Measurements from ENCODE around the gene BLOC1S5.
"Not testable (repeated sequence)": the region's sequence is repeated elsewhere in the genome, so short reads cannot be mapped to it uniquely, and the experiment has no call there.

The BLOC1S5 gene

DNA sequence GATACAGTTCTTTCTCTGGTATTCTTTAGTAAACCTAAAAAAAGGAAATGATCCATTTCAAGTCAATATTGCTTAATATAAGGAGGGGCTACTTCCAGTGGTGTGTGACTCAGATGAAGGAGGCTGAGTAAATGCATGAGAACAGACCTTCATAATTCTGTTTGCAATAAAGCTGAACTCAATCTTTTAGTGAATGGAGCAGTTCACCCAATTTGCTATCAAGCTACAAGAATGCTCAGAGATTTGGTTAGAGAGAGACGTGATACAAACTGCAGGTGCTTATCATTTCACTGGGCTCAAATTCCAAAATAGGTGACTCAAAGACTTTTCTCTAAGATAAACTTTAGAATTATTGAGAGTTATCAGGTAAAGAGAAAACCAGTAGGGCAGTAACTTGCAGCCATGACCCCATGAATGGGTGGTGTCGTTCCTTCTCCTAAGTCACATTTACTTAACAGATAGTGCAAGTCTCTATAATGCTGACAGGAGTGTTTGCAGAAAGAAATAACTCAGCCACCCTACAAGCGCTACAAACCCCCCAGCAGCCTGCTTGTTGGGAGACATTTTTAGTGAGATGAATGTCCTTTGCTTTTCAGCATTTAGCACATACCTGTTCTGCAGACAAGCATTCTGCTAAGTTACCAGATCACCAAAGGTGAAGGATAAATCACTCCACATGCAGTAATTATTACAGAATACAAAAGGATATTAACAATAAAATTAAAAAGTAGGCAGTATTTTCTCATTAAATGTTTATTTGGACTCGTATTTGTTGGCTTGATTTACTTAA, 16.4 kb upstream of the BLOC1S5 start:
- DNase-seq, result no peak

DNA sequence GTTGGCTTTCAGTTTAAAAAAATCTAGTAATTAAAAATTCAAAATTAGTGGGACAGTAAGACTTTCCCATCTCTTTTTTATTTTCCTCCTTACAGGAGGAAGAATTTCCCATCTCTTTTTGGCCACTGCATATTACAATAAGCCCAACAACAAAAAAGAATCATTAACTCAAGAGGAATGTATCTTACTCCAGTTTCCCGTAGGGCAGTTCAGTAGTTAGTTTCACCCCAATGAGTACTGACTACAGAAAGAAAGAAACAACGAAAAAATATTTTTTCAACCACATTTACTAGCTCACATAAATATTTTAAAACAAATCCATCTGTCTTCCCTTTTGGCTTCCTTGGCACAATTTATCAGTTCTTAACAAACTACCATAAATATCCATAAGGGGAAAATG, 14.9 kb upstream of the BLOC1S5 start:
- no peak for DNase-seq

DNA sequence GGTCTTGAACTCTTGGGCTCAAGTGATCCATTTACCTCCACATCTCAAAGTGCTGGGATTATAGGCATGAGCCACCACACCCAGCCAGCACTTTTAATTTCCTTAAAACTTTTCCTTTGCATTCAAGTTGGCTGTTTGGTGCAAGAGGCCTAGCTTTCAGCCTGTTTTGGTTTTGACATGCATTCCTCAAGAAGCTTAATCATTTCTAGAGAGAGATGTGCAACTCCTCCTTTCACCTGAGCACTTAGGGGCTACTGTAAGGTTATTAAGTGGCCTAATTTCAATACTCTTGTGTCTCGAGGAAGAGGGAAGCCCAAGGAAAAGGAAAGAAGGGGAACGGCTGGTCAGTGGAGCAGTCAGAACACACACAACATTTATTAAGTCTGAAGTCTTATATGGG, 13.8 kb upstream of the BLOC1S5 start:
- no peak for DNase-seq

DNA sequence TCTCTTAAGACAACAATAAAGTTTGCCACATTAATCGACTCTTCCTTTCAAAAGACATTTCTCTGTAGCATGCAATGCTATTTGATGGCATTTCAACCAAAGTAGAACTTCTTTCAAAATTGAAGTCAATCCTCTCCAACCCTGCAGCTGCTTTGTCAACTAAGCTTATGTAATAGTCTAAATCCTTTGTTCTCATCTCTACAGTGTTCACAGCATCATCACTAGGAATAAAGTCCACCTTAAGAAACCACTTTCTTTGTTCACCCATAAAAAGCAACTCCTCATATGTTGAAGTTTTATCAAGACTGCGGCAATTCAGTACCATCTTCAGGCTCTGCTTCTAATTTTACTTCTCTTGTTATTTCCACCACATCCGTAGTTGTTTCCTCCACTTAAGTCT, 11.5 kb upstream of the BLOC1S5 start:
- no peak for DNase-seq

DNA sequence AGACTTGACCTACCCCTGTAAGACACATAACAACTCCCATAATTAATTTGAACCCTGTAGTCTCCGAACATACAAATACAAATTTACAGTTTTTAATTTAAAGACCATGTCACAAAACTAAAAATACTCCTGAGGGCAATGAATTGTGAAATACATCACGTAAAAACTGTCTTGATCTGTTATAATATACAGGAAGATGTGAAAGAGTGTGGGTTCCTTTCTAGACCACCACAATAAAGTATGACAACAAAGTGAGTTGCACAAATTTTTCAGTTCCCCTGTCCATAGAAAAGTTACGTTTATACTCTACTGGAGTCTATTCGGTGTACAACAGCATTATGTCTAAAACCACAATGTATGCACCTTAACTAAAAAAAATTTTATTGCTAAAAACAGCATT, 11.0 kb upstream of the BLOC1S5 start:
- no peak for DNase-seq

DNA sequence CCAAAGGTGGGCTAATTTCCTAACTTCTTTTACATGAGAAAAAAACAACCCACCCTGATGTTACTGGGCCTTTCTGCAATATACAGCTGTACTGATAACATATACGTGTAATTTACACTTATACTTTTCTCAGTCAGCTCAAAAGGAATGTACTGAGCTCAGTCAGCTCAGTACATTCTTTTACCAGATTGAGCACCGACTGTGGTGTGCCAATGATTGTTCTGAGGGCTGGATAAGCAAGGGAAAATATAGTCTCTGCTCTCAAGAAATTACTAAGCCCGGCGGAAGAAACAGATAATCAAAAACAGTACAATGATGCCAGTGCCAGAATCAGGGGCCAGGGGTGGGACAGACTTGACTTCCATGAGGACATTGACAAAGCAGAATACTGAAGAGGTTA, 10.0 kb upstream of the BLOC1S5 start:
- no peak for DNase-seq

DNA sequence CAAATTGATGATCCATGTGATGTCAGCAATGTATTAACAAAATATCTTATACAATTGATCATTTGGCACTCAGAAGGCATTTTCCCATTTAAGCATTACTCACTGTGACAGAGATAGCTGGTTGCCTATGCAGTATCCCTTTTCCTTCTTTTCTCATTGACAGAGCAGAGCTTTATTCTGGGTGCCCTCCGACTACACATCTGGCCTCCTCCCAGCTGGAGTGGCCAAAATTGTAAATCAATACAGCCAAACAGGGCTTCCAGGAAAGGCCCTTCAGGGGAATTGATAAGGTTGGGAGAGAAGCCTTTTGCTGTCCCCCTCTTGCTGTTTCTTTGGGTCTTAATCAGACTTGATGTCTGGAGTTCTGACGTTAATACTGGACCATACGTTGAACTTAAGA, 9.6 kb upstream of the BLOC1S5 start:
- no peak for DNase-seq

DNA sequence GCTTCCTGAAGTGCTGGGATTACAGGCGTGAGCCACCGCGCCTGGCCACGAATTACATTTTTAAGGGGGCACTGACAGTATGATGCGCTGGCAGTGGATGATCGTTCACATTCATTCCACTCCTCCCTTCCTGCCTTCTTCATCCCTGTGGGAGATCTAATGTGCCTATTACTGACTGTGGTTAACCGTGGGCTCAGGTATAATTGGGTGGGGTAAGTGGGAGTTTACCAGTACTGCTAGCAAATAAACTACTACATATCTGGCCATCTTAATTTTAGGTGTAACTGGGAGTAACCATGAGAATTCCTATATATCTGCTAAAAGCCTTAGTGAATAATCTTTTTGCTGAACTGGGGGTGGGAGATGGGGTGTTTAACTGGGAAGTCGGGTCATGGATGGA, 6.5 kb upstream of the BLOC1S5 start:
- DNase-seq, result no peak

DNA sequence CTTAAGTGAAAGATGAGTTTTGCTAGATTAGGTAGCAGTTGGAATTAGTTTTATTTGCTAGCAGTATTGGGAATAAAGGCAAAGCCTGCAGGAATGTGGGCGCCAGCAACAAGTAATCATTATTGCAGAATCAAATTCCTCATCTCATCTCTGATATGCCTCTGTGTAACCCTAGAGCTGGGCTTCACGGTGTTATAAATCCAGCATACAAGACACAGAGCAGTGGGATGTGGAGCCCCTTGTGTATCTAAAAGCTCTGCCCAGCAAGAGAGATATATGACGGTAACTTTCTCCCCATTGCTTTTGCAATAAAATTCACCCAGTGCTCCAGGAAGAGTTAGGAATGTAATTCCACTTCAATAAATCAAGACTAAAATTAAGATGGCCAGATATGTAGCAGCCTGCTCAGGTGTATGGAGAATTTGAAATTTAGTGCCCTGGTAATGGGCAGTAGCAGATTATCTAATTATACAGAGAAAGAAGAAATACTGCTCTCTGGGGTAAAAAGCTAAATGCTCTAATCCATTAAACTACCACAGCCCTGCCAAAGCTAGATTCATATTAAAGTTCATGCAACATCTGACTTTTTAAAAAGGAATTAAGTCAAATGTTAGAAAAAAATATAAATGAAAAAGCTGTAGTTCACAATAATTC, 5.6 kb upstream of the BLOC1S5 start:
- no peak for DNase-seq

DNA sequence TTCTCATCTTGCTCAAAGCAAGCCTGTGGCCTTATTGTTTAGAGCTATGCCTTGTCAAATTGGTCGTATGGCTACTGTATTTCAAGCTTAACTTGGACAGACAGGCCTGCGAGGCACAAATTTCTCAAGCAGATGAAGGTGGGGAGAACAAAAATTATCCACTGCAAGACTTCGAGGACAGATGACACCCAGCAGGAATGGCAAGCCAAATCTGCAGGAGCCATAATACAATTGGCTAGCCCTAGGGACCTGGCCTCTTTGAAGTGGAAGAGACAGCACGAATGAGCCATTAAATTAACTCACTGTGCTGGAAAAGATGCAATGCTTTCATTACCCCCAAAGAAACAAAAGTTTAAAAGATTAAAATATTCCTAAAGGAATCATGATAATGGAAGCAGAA, 5.0 kb upstream of the BLOC1S5 start:
- no peak for DNase-seq

DNA sequence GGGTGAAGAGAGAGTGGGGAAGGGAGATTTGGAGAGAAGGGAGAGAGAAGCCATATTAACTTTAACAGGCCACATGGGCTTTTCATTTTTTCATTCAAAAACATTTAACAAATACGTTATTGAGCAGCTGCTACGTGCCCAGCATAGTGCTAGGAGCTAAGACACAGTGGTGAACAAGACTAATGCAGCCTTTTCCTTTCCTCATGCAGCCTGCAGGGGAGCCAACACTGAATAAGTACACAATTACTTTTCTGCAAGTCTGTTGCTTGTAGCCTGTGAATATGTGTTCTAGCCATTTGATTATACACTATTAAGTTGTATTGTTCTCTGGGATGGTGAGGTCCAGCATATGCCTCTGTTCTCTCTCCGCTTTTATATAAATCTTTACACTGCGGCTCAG, 1.9 kb upstream of the BLOC1S5 start:
- no peak for DNase-seq

DNA sequence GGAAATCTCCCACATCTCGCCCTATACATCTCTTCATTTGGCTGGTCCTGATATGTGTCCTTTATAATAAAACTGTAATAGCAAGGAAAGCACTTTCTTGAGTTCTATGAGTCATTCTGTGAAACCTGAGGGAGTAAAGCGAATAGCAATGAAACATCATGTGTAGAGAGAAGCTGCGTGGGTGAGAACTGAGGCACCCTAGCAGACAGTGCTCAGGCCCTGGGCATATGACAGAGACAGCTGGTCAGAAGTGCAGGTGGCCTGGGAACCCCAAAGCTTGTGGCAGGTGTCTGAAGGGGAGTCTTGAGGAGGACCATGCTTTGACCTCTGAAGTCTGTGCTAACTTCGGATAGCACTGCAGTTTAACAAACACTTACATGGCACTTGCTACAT, 1.3 kb upstream of the BLOC1S5 start:
- DNase-seq, result peak in 1 of 2 experiments; percentile 3

DNA sequence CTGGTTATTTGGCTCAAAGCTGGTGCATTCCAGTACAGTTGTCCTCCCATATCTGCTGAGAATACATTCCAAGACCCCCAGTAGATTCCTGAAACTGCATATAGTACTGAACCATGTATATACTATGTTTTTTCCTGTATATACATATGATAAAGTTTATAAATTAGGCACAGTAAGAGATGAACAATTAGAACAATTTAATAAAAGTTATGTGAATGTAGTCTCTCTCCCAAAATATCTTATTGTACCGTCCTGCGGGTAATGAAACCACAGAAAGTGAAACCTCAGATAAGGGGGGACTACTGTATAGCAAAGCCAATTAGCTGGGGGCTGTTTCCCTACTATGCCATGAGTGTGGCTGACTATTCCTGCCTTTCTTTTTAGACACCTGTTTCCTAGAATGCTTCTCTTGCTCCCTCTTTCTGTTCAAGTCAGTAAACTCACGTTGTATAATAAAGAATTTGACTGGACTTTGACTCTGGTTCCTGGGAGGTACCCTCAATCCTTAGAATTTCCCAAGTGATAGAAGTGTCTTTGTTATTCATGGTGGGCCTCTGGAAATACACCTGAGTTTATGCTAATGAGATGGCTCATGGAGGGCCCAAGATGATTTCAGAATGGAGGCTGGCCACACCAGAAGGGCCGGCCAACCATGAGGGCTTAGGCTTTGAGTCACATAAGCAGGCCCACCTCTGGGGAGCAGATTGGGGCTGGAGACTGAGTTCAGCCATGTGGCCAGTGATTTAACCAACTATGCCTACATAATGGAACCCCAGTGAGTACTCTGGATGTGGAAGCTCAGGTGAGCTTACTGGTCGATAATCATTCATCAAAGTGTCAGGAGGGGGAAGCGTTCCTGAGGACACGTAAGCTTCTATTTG, 689 bp upstream of the BLOC1S5 start:
- DNase-seq, result no peak

DNA sequence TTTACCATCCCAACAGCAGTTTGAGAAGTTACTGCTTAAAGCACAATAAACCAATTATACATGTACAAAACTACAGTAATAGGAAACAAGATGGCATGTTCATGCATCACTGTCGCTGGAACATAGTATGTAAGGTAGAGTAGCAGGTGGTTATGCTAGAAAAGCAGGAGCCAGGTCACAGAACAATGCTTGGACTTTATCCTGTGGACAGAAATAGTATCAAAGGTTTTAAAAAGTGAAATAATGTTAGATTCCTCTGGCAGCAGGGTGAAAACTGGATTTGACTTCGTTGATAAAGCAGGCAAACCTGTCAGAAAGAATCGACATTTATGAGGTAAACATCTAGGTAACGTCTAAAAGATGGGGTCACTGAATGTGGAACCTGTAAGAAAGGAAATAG, 2.5 kb downstream of the BLOC1S5 start:
- no peak for DNase-seq

DNA sequence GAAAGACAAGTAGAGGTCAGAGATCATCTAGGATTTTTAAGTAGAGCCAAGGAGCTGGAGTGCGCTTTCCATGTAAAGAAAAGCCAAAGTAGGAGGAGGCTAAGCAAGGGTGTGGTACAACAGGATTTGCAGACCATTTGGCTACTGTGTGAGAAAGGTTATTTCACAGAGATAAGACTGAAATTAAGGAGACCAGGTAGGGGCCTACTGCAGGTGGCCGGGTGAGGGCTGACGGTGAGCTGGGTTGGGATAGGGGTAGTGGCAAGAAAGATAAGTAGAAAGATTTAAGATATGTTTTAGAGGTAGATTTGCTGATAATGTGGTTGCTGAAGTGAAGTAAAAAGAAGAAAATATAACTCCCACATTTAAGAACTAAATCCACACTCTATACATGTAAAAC, 3.8 kb downstream of the BLOC1S5 start:
- no peak for DNase-seq

DNA sequence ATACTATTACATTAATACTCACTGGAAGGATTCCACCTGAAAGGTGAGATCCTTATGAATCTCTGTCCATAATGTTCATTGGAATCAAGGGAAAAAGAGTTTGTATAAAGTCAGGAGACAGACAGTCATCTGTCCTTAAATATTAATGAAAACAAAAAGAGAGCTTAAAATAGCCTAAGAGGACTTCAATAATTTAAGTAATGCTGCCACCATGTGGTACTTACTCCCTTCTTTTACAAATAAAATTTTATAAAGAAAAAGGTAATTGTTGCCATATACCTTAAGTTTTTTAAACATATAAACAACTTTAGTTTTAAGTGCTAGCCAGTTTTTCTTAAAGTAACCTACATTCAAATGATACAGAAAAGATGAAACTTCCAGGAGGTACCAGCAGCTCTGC, 5.1 kb downstream of the BLOC1S5 start:
- no peak for DNase-seq

DNA sequence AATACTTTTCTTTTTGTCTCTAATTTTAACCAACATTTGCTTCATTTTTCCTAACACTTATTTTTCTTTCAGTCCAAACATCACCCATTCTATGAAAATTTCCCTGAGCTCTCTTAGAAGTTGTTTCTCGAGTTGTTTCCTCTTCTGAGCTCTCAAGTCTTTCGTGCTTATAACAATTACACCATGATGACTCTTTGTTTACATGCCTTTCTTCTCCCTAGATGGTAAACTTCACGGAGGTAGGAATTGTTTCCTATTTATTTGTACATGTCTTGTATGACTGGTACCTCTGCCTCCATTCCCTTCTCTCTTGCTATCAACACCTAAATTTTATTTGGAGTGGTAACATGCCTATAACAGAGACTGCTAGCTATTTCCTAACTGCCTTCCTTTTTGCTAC, 6.4 kb downstream of the BLOC1S5 start:
- no peak for DNase-seq

DNA sequence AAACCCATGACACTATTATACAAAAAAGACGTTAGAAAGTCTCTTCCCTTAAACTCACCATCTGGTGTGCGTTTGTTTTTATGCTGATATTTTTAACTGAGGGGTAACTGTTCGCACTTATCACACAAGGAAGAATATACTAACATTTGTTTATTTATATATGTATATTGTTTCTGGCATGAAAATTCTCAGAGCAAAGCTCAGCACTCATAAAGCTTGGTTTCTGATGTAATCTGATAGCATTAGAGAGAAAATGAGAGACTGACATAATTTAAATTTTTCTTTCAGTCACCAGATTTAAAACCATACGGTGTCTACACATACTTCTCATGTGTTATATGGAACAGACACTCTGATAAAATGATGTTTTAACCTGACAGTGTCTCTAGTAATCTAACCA, 6.9 kb downstream of the BLOC1S5 start:
- no peak for DNase-seq

DNA sequence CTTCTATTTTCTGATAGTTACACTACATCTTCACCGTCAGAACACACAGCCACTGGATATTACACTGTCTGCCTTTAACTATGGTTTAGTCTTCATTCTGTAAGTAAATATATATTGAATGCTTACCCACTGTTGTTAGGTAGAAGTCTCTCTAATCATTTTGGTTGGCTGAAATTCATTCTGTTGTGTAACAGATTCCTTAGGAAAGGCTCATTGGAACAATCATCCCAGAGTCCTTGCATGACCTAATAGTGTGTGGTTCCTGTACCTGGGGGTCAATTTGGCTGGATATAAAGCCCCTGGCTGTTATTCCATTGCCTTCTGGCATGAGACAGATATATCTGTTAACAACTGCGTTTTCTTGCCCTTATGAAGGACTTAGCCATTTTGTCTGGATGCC, 9.9 kb downstream of the BLOC1S5 start:
- DNase-seq, result no peak

DNA sequence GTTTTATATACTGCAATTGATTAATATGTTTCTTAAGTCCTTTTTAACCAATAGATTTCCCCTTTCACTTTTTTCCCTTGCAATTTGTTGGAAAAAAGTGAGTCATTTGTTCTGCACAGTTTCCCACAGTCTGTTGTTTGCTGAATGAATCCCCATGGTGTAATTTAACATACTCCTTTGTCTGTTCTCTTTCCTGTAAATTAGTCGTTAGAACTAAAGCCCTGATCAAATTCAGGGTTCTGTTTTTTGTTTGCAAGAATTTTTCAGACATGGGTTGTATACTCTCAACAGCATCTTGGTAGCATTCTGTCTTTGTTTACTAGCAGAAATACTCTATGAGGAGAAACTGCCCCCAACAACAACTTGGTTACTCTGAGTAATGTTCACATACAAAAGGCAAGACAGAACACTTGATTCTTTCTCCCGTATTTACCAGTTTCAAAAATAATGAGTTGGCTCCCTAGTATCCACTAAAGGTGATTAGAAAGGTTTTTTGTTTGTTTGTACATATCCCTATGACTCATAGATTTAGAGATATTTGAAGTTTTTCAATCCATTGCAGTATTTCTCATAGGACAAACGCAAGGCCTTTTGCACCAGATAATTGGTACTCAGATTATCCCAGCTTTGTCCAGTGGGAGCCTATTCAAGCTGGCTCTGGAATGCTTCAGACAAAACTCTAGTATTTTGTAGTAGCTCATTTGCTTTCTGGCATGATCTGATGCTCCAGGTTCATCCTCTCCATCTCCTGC, 16.5 kb downstream of the BLOC1S5 start:
- DNase-seq, result no peak

DNA sequence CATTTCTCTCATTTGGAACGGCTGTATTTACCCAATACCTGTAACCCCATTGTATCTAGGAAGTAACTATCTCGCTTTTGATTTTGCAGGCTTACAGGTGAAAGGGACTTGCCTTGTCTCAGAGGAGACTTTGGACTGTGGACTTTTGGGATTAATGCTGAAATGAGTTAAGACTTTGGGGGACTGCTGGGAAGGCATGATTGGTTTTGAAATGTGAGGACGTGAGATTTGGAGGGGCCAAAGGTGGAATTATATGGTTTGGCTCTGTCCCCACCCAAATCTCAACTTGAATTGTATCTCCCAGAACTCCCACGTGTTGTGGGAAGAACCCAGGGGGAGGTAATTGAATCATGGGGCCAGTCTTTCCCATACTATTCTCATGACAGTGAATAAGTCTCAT, 18.4 kb downstream of the BLOC1S5 start:
- DNase-seq, result not testable (repeated sequence)

DNA sequence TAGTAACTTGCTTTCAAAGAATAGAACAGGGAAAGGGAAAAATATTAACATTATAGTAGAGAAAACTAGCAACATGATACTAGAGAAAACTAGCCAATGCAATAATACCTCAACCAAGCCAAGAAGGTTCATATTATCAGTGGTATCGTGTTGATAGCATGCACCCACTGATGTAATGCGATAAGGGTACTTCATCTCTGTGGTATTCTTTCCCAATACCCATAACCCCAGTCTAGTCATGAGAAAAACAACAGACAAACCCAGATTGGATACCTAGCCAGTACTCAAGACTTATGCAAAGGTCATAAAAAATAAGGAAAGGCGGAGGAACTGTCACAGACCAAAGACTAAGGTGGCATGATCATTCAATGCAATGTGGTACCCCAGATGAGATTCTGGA, 21.0 kb downstream of the BLOC1S5 start:
- no peak for DNase-seq

DNA sequence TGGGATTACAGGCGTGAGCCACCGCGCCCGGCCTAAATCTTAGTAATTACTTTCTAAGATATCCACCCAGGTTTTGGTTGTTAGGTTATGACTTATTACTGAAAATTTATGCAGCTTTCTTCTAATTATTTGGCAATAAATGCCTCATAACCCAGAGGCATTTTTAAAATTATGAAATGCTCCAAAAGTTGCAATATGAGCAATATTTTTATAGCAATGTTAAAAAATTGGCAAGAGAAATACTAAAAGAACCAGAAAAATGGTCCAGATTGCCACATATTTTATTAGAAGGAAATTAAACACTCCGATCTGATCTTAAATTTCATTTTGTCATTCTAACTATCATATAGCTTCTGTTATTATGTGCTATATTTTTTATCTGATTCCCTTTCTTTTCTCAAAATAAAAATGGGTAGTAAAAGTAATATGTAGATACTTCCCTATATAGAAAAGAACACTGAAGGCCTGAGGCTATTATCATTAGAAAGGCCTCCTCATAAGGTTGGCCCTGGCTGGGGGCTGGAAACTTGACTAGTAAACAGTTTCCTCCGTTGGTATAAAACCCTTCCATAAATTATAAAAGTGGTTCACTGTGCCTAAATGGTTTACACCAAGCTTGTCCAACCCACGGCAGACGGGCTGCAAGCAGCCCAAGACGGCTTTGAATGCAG, 22.1 kb downstream of the BLOC1S5 start:
- no peak for DNase-seq

Data from activated CD4-positive, alpha-beta T cell treated with anti-CD3 and anti-CD28 coated beads, Interleukin-2, amount 50 U/mL, for 4 hours (primary cell).